Mesothelial cell of epicardium (in vitro differentiated cells): ENCODE data around the gene ABL1. TPM values are rescaled to one million over a fixed set of nuclear protein-coding genes. Genes with fewer than 3 reads are reported as not detected.

Source experiments
- DNase-seq, 2 experiments: peaks; one replicate each; pipeline ENCODE4 v3.0.0; 2021; ENCODE audit warnings: low spot score in 2 of 2; ENCODE audit not compliant: unreplicated experiment in 2 of 2
- H3K27ac Mint-ChIP-seq: 2 replicates; pipeline ENCODE4 v1.8.0; 2021; ENCODE audit warnings: mixed read lengths
- H3K27me3 Mint-ChIP-seq: 2 replicates; pipeline ENCODE4 v1.8.0; 2021; ENCODE audit warnings: low read depth, mixed read lengths
- H3K36me3 Mint-ChIP-seq: 2 replicates; pipeline ENCODE4 v1.8.0; 2021; ENCODE audit warnings: mixed read lengths
- H3K4me1 Mint-ChIP-seq: 2 replicates; pipeline ENCODE4 v1.8.0; 2021; ENCODE audit warnings: mixed read lengths
- H3K4me3 Mint-ChIP-seq: 2 replicates; pipeline ENCODE4 v1.8.0; 2021; ENCODE audit warnings: mild to moderate bottlenecking, moderate library complexity, mixed read lengths
- H3K9me3 Mint-ChIP-seq: 2 replicates; pipeline ENCODE4 v1.8.0; 2021; ENCODE audit warnings: mixed read lengths
- CTCF ChIP-seq: fragments of 200-600 bp; sonication (generic); IDR thresholded peaks from one replicate; pipeline ENCODE4 v1.5.0; 2021; ENCODE audit warnings: antibody characterized with exemption; ENCODE audit not compliant: unreplicated experiment
- total RNA-seq: library from RNA; stranded (reverse); gene quantifications from 3 replicates; pipeline ENCODE4 v1.2.1, GENCODE V29; 2021

ABL1 gene
- total RNA-seq, 1 donor from 2014 or later: 117 TPM

DNA sequence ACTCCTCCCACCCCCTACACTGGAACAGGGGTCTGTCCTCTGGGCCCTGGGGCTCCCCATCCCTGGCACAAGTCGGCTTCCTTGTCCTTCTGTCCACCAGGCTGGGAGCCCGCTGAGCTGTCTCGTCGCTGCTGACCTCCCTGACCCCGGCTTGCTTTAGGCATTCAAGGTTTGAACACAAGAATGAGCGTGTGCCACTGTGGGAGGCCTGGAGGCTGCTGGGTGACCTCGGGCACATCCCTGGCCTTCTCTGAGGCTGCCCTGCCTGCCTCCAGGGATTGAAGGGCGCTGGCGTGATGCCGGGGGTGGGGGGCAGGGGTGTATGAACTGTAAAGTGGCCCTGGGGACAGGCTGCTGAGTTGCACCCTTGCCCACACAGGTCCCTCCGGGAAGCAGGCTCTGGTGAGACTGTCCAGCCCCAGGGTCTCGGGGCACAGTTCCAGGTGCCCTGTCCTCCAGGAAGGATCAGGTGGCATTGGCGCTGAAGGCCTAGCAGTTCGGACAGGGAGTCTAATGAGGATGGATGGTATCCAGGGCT, 85.8 kb downstream of the ABL1 start:
- H3K9me3 Mint-ChIP-seq: no peaks in the 10 kb centered on the region
- no peak overlapping the region for H3K4me3 Mint-ChIP-seq
- no peaks in the 10 kb centered on the region for H3K27me3 Mint-ChIP-seq
- peaks cover 30% of the 10 kb centered on the region for H3K4me1 Mint-ChIP-seq
- H3K27ac Mint-ChIP-seq: peak overlapping the region; percentile 77
- H3K36me3 Mint-ChIP-seq: no peaks in the 10 kb centered on the region
- DNase-seq: no peak
- no peak for TF ChIP-seq CTCF

DNA sequence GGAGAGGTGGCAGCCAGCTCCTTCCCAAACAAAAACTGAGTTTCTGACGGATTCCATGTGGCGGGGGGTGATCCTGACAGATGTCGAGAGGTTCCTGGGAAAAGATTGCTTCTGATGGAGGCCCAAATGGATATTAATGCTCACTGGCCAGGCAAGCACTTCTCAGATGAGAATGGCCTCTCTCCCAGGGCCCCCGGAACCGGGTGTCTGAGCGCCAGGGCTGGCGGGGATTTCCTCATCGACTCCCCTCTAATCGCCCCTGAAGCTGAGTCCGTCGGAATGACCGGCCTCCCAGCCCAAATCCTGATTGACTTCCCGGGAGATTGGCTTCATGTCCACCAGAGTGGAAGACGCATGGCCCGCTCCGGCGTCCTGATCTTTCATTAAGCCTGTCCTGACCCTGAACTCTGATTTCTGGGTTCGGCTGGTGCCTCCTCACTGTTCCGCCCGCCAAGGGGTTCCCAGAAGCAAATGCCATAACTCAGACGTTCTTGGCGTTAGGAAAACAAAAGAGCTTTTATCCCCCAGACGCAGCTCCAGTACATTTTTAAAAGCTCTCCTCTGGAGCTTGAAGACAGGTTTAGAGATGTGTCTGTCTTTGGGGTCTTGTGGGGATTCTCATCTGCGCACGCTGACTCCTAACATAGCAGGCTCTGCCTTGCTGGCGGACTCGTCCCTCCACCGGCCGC, 86.4 kb downstream of the ABL1 start:
- no peaks in the 10 kb centered on the region for H3K36me3 Mint-ChIP-seq
- no peak for TF ChIP-seq CTCF
- H3K27me3 Mint-ChIP-seq: no peaks in the 10 kb centered on the region
- H3K4me3 Mint-ChIP-seq: no peak overlapping the region
- H3K9me3 Mint-ChIP-seq: no peaks in the 10 kb centered on the region
- no peak for DNase-seq
- H3K4me1 Mint-ChIP-seq: peaks cover 30% of the 10 kb centered on the region
- H3K27ac Mint-ChIP-seq: peak overlapping the region; percentile 77

DNA sequence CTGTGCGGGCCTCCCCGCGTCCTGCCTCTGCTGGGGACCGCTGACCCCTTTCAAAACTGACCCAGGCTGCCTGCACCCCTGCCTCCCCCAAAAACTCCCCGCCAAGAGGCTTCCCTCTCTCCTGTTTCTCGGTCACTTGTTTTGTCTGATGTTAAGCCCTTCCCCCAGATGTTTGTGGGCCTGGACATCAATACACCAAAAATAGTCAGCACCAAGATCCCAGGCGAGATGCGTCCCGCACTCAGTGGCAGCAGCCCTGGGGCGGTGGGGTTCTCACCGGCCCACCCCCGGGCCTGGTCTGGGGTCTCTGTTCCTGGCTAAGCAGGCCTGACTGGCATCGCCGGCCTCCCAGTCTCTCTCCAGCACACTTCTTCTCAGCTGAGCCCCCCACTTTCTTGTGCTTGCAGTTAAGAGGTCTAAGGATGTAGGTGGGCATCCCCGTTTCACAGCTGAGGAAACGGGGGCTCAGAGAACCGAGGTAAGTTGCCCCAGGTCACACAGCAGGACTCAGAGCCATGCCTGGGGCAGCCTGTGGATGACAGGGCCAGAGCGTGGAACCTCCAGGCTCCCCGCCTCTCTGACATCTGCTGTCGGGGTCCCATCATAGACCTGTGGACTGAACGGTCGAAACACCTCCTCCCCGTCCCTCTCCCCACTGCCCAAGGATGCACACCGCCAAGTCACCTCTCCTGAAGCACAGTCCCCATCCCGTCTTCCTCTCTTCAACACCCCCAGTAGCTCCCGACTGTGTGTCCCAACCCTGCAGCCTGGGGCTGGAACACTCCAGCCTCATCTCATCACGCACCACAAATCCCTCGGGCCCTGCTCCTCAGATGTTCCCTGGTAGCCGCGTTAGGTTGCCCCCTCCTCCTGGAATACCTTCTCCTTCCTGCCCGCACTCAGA, 87.2 kb downstream of the ABL1 start:
- DNase-seq: no peak

GRCh38 chr9:130922893-130923610, 88.0 kb downstream of the ABL1 start:
- Mint-ChIP-seq H3K4me3 (no peak overlapping the region), H3K27ac (peak overlapping the region; percentile 28), H3K36me3 (no peaks in the 10 kb centered on the region), H3K9me3 (no peaks in the 10 kb centered on the region), H3K4me1 (peaks cover 33% of the 10 kb centered on the region), H3K27me3 (no peaks in the 10 kb centered on the region)
- DNase-seq: no peak
- no peak for TF ChIP-seq CTCF

More for the DNA sequence above, 87.2 kb downstream of the ABL1 start:
- Mint-ChIP-seq H3K9me3 (no peaks in the 10 kb centered on the region), H3K4me1 (peaks cover 30% of the 10 kb centered on the region), H3K4me3 (no peak overlapping the region), H3K27ac (peak overlapping the region; percentile 77), H3K36me3 (no peaks in the 10 kb centered on the region), H3K27me3 (no peaks in the 10 kb centered on the region)
- TF ChIP-seq CTCF: no peak

GRCh38 chr9:130923611-130924447, 88.8 kb downstream of the ABL1 start:
- no peaks in the 10 kb centered on the region for H3K9me3 Mint-ChIP-seq
- DNase-seq: no peak
- H3K4me3 Mint-ChIP-seq: no peak overlapping the region
- H3K36me3 Mint-ChIP-seq: no peaks in the 10 kb centered on the region
- H3K4me1 Mint-ChIP-seq: peaks cover 32% of the 10 kb centered on the region
- H3K27me3 Mint-ChIP-seq: no peaks in the 10 kb centered on the region
- no peak overlapping the region for H3K27ac Mint-ChIP-seq
- TF ChIP-seq CTCF: no peak
